Mucosa of descending colon (tissue), 3 donors: ENCODE measurements around the gene PLEKHM3. TPM values are rescaled to one million over a fixed set of nuclear protein-coding genes. Genes with fewer than 3 reads are reported as not detected.

Source experiments
- ATAC-seq: fragments of 200-7000 bp; cut with Tn5 transposase; one replicate; pipeline ENCODE4 v1.9.1; 2020; ENCODE audit warnings: mild to moderate bottlenecking, moderate library complexity
- DNase-seq, 3 donors: peaks; one replicate each; pipeline ENCODE4 v3.0.0-alpha.2; 2020
- H3K36me3 ChIP-seq: fragments of 200-600 bp; one replicate; pipeline ENCODE4 v1.8.0; 2021; ENCODE audit warnings: low read depth, mild to moderate bottlenecking
- H3K4me1 ChIP-seq: fragments of 200-600 bp; one replicate; pipeline ENCODE4 v1.8.0; 2021; ENCODE audit warnings: low read depth, mild to moderate bottlenecking
- H3K4me3 ChIP-seq: fragments of 200-600 bp; one replicate; pipeline ENCODE4 v1.8.0; 2021; ENCODE audit warnings: mild to moderate bottlenecking
- H3K9me3 ChIP-seq: fragments of 200-600 bp; one replicate; pipeline ENCODE4 v1.8.0; 2021; ENCODE audit warnings: mild to moderate bottlenecking
- CTCF ChIP-seq: fragments of 200-600 bp; IDR thresholded peaks from one replicate; pipeline ENCODE4 v1.8.0; 2022; ENCODE audit warnings: antibody characterized with exemption, mild to moderate bottlenecking
- intact Hi-C, 2 donors: fragments of 100-400 bp; cut with DNase I in 1 of 2; cut with micrococcal nuclease in 1 of 2; formaldehyde crosslinking; loops; one replicate each; pipeline versions ENCODE4 v1.11.0 to v1.11.1; 2022; cut with DNase I, micrococcal nuclease
- total RNA-seq, 3 donors: library from RNA; stranded (reverse); fragmentation: NEBNext Ultra II Directional in 2 of 3; extraction: Animal tissue kit (Norgen Biotek cat#: 25700) in 2 of 3; gene quantifications; one replicate each; pipeline versions ENCODE4 v1.2.1 to v1.2.4, GENCODE V29; 2021 to 2023
- donor health status: DM: no; HTN: no; CAD: no; lungs with moderate emphysema.
- donor health status: DM: no; HTN: no; CAD: no.
- donor health status: DM: no; HTN: yes; CAD: no.

Gene PLEKHM3
- total RNA-seq, 3 donors from 2014 or later, result 9.7 to 21.1 (median 12.9) TPM

- Histone ChIP-seq H3K4me1 (peaks cover 31% of the 10 kb centered on the region), H3K4me3 (no peak overlapping the region), H3K36me3 (no peaks in the 10 kb centered on the region), H3K9me3 (no peaks in the 10 kb centered on the region)
- no peak for TF ChIP-seq CTCF
- intact Hi-C loops, result no loop called here
- DNase-seq, result no peak
- no peak for ATAC-seq
Observed at GRCh38 chr2:207934720-207935119, 90.6 kb downstream of the PLEKHM3 start.

DNA sequence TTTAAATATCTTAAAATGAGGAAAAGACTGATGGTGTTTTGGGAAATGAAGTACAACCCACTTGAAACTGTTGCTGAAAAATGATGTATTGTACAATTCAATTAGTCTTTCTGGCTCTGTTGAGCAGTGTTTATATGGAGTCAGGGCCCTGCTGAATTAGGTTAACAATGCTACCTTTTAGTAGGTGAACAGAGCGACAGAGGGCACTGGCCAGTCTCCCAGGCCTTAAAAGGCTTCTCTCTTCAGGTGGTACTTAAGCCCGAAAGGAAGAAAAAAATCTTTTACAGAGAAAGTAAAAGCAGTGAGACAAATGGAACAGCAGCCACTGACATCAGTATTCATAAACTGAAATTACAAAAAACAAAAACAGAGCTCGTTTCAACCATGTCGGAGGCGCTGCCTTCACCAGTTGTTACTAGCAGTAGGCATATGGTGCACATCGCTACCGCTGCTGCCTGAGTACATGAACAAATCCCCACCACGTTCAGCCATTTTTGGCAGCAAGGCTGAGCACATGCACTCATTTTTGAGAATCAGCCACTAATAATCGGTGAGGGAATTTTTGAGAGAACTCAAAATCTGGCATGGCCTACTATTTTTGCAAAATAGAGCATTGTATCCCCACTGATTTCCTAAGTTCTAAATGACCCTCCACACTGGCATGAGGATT, 91.8 kb downstream of the PLEKHM3 start:
- Histone ChIP-seq H3K36me3 (no peaks in the 10 kb centered on the region), H3K4me3 (no peak overlapping the region), H3K4me1 (peaks cover 24% of the 10 kb centered on the region), H3K9me3 (no peaks in the 10 kb centered on the region)
- ATAC-seq (no peak), DNase-seq (no peak)
- intact Hi-C loops, result no loop called here
- TF ChIP-seq CTCF, result no peak

DNA sequence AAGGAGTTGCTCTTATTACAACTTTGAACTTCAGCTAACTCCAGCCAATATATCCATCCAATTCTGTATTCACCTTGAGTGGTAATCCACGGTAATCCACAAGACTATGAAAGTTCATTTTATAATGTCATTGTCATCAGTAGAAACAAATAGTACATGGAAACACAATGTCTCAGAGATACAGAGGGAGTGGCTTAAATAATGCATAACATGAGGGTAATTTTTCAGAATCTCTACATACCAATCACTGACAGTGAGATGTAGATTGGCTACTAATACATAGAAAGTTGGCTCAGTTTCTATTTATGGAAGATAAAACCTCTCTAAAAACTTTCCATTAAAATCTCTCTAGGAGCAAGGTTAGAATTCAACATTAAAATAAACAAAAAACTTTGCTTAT, 93.2 kb downstream of the PLEKHM3 start:
- Histone ChIP-seq H3K4me1 (peaks cover 15% of the 10 kb centered on the region), H3K9me3 (no peaks in the 10 kb centered on the region), H3K4me3 (no peak overlapping the region), H3K36me3 (no peaks in the 10 kb centered on the region)
- ATAC-seq (no peak), DNase-seq (no peak)
- TF ChIP-seq CTCF, result no peak
- intact Hi-C loops, result no loop called here

DNA sequence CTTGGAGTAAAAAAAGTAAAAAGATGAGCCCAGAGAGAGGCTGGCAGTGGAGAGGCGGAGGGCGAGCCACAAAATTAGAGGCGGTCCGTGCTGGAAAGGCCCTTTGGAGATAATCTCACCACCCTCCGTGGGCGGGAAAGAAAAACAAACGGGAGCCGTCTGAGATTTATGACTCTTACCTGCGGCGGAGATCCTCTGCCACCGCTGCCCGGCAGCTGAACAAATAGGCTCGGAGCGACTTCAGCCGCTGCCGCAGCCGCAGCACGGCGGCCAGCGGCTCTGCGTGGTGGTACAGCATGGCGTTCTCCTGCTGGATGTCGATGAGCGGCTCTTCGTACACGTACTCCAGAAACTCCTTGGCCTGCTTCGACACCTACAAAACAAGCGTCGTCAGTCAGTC, 94.6 kb downstream of the PLEKHM3 start:
- intact Hi-C loops, result no loop called here
- DNase-seq (peak; percentile 74 to 79 (median 76)), ATAC-seq (peak; percentile 82)
- Histone ChIP-seq H3K9me3 (no peaks in the 10 kb centered on the region), H3K36me3 (no peaks in the 10 kb centered on the region), H3K4me3 (no peak overlapping the region), H3K4me1 (peaks cover 12% of the 10 kb centered on the region)
- no peak for TF ChIP-seq CTCF

DNA sequence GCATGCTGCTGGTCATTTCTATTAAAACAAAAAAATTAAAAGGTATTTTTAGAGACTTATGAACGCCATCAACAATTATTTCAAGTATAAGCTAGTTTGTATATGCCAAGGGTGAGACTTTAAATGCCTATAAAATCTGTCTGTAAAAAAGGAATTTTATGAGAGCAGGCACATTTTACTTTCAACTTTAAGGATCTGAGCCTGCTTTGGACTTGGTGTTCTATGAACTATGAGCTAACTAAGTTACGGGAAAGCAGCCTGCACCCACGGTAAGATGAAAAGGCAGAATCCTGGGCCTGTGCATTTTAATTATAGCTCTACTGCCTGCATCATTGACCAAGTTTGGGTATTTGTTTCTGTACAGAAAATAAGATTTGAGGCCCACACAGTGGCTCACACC, 95.4 kb downstream of the PLEKHM3 start:
- TF ChIP-seq CTCF, result no peak
- ATAC-seq (peak; percentile 59), DNase-seq (peak in 1 of 3 donors; percentile 40)
- no peaks in the 10 kb centered on the region for H3K36me3 ChIP-seq
- H3K4me1 ChIP-seq, result peaks cover 9% of the 10 kb centered on the region
- no peak overlapping the region for H3K4me3 ChIP-seq
- H3K9me3 ChIP-seq, result no peaks in the 10 kb centered on the region
- intact Hi-C loops, result no loop called here

DNA sequence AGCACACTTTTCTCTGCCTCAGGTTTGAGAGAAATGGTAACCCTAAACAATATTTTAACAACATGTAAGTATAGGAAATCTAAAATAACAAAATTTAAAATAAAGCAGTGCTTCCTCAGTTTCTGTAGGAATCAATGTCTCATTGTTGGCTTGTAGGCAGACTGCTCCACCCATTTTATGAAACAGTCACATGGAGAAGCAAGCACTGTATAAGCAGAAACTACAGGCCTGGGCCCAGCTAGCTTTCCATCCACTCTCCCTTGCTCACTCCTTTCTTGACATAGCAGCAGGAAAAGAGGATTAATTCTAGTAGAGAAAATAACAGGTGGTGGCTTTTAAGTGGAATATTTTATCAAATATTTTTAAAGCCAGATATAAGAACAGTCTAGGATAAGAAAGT, 97.2 kb downstream of the PLEKHM3 start:
- TF ChIP-seq CTCF, result no peak
- Histone ChIP-seq H3K4me3 (no peak overlapping the region), H3K36me3 (no peaks in the 10 kb centered on the region), H3K4me1 (peaks cover 9% of the 10 kb centered on the region), H3K9me3 (no peaks in the 10 kb centered on the region)
- ATAC-seq (peak; percentile 61), DNase-seq (peak in 1 of 3 donors; percentile 48)
- intact Hi-C loops, result no loop called here
